ENCODE measurements around the gene SCN1B. TPM values are rescaled to one million over a fixed set of nuclear protein-coding genes. Genes with fewer than 3 reads are reported as not detected.
"Not testable (repeated sequence)": the region's sequence is repeated elsewhere in the genome, so short reads cannot be mapped to it uniquely, and the experiment has no call there.

The SCN1B gene
- total RNA-seq, 2 experiments from 2014 or later: 1.4 to 2.3 TPM

GRCh38 chr19:35013820-35014754, 16.2 kb upstream of the SCN1B start:
- Mint-ChIP-seq H3K4me1 (ENCODE audit: low read depth) (peaks cover 77% of the 10 kb centered on the region), H3K4me3 (peak overlapping the region; percentile 87), H3K36me3 (ENCODE audit: low read depth) (peaks cover 84% of the 10 kb centered on the region), H3K9me3 (no peaks in the 10 kb centered on the region), H3K27ac (peak overlapping the region; percentile 91), H3K27me3 (no peaks in the 10 kb centered on the region)
- DNase-seq: peak; percentile 58 to 91 (median 68)
- Histone ChIP-seq H3K4me1 (ENCODE audit: insufficient read depth, low read length) (peaks cover 83% of the 10 kb centered on the region), H3K4me3 (ENCODE audit: low read length) (peak overlapping the region; percentile 48), H3K27ac (ENCODE audit: low read depth in 1 of 2, low read length in 2 of 2) (peak overlapping the region; percentile 79 to 87), H3K27me3 (ENCODE audit: control insufficient read depth in 1 of 2, insufficient read depth in 2 of 2, low read length in 2 of 2) (no peaks in the 10 kb centered on the region), H3K9me3 (ENCODE audit: control insufficient read depth in 1 of 2, insufficient read depth in 1 of 2, low read length in 2 of 2) (no peaks in the 10 kb centered on the region), H3K36me3 (ENCODE audit: insufficient read depth, low read length) (peaks cover 74% of the 10 kb centered on the region)
- POLR2A ChIA-PET: interaction anchor here (0.6 to 11.9 kb wide), 33 partner anchors 9 to 336 kb away, joined by 3 to 205 read pairs (median 4); partner anchors contain the start of genes GRAMD1A, SCN1B, USF2 and ZNF181
- no peak for TF ChIP-seq CTCF (IDR thresholded peaks at IDR 0.05)
- CTCF ChIA-PET: interaction anchor here (0.5 to 3.3 kb wide), 6 partner anchors 12 to 175 kb away, joined by 3 to 50 read pairs (median 4); no protein-coding TSS in a partner anchor
- ATAC-seq (ENCODE audit: poor library complexity): peak; percentile 73
- intact Hi-C loops (cut with DNase I, micrococcal nuclease): loop anchor here (1.0 to 5.0 kb wide), 6 partner anchors 13 to 282 kb away; partner anchors contain the start of gene ZNF181 (in 1 of the 2)

GRCh38 chr19:35014774-35015173, 15.5 kb upstream of the SCN1B start:
- CTCF ChIA-PET: interaction anchor here (1.2 to 3.3 kb wide), 3 partner anchors 13 to 176 kb away, joined by 4 to 50 read pairs (median 31); no protein-coding TSS in a partner anchor
- H3K27me3 ChIP-seq (ENCODE audit: control insufficient read depth in 1 of 2, insufficient read depth in 2 of 2, low read length in 2 of 2); H3K9me3 Mint-ChIP-seq; H3K4me3 ChIP-seq (ENCODE audit: low read length); DNase-seq; H3K27me3 Mint-ChIP-seq; ATAC-seq (ENCODE audit: poor library complexity); H3K9me3 ChIP-seq (ENCODE audit: control insufficient read depth in 1 of 2, insufficient read depth in 1 of 2, low read length in 2 of 2): not testable (repeated sequence)
- peaks cover 74% of the 10 kb centered on the region for H3K36me3 ChIP-seq (ENCODE audit: insufficient read depth, low read length)
- intact Hi-C loops (cut with DNase I, micrococcal nuclease): loop anchor here (1.0 to 5.0 kb wide), 4 partner anchors 17 to 282 kb away; partner anchors contain the start of gene ZNF181 (in 1 of the 2)
- peaks cover 78% of the 10 kb centered on the region for H3K4me1 ChIP-seq (ENCODE audit: insufficient read depth, low read length)
- H3K36me3 Mint-ChIP-seq (ENCODE audit: low read depth): peaks cover 83% of the 10 kb centered on the region
- peak overlapping the region; percentile 91 for H3K27ac Mint-ChIP-seq
- peaks cover 73% of the 10 kb centered on the region for H3K4me1 Mint-ChIP-seq (ENCODE audit: low read depth)
- H3K4me3 Mint-ChIP-seq: peak overlapping the region; percentile 77
- H3K27ac ChIP-seq (ENCODE audit: low read depth in 1 of 2, low read length in 2 of 2): peak overlapping the region; percentile 79 to 87
- POLR2A ChIA-PET: interaction anchor here (0.6 to 11.9 kb wide), 30 partner anchors 8 to 337 kb away, joined by 3 to 205 read pairs (median 4); partner anchors contain the start of genes GRAMD1A, SCN1B, USF2 and ZNF181

GRCh38 chr19:35015270-35015953, 14.9 kb upstream of the SCN1B start:
- peaks cover 85% of the 10 kb centered on the region for H3K36me3 Mint-ChIP-seq (ENCODE audit: low read depth)
- DNase-seq (no peak), ATAC-seq (ENCODE audit: poor library complexity) (no peak)
- no peak for TF ChIP-seq CTCF (IDR thresholded peaks at IDR 0.05)
- ChIA-PET CTCF (interaction anchor here (3.3 kb wide), 1 partner anchor 42 kb away, joined by 50 read pairs; no protein-coding TSS in a partner anchor), POLR2A (interaction anchor here (0.7 to 11.9 kb wide), 11 partner anchors 12 to 101 kb away, joined by 3 to 205 read pairs (median 6); partner anchors contain the start of genes GRAMD1A, SCN1B and ZNF792)
- no peaks in the 10 kb centered on the region for H3K9me3 ChIP-seq (ENCODE audit: control insufficient read depth in 1 of 2, insufficient read depth in 1 of 2, low read length in 2 of 2)
- no peaks in the 10 kb centered on the region for H3K9me3 Mint-ChIP-seq
- peaks cover 69% of the 10 kb centered on the region for H3K4me1 Mint-ChIP-seq (ENCODE audit: low read depth)
- H3K4me3 Mint-ChIP-seq: no peak overlapping the region
- intact Hi-C loops (cut with DNase I, micrococcal nuclease): no loop called here
- H3K27me3 ChIP-seq (ENCODE audit: control insufficient read depth in 1 of 2, insufficient read depth in 2 of 2, low read length in 2 of 2): no peaks in the 10 kb centered on the region
- H3K27me3 Mint-ChIP-seq: no peaks in the 10 kb centered on the region
- peaks cover 74% of the 10 kb centered on the region for H3K36me3 ChIP-seq (ENCODE audit: insufficient read depth, low read length)
- peak overlapping the region; percentile 79 to 87 for H3K27ac ChIP-seq (ENCODE audit: low read depth in 1 of 2, low read length in 2 of 2)
- H3K4me1 ChIP-seq (ENCODE audit: insufficient read depth, low read length): peaks cover 71% of the 10 kb centered on the region
- H3K27ac Mint-ChIP-seq: peak overlapping the region; percentile 91
- H3K4me3 ChIP-seq (ENCODE audit: low read length): no peak overlapping the region
